Measurements from ENCODE around the gene RGPD3. TPM values are rescaled to one million over a fixed set of nuclear protein-coding genes. Genes with fewer than 3 reads are reported as not detected.

RGPD3 gene
- total RNA-seq, 2 donors from 2014 or later, result 0.26 TPM; not detected in 1

GRCh38 chr2:106359512-106359911 lies 108.7 kb downstream of the RGPD3 start:
- Histone ChIP-seq H3K27ac (no peak overlapping the region), H3K9me3 (no peaks in the 10 kb centered on the region), H3K4me3 (no peak overlapping the region), H3K4me1 (peaks cover 13% of the 10 kb centered on the region), H3K36me3 (replicated peaks in 1 of 2; ENCODE audit: insufficient read depth in 1 of 2, low read depth in 2 of 2) (no peaks in the 10 kb centered on the region), H3K27me3 (no peaks in the 10 kb centered on the region)
- TF ChIP-seq CTCF (IDR thresholded peaks at IDR 0.05), result no peak
- no peak for TF ChIP-seq POLR2A (IDR thresholded peaks at IDR 0.05)
- intact Hi-C loops (cut with DNase I), result no loop called here
- ATAC-seq, result no peak
- DNase-seq, result no peak
- 92 to 96% methylated on average over 6 to 7 of the region's 7 CpGs for WGBS, 2 donors

- Histone ChIP-seq H3K27ac (no peak overlapping the region), H3K4me1 (peaks cover 13% of the 10 kb centered on the region), H3K4me3 (no peak overlapping the region), H3K27me3 (no peaks in the 10 kb centered on the region), H3K9me3 (no peaks in the 10 kb centered on the region), H3K36me3 (replicated peaks in 1 of 2; ENCODE audit: insufficient read depth in 1 of 2, low read depth in 2 of 2) (no peaks in the 10 kb centered on the region)
- WGBS, 2 donors, result 31 to 47% methylated on average over 6 of the region's 6 CpGs
- DNase-seq (no peak), ATAC-seq (no peak)
- TF ChIP-seq CTCF (IDR thresholded peaks at IDR 0.05) (no peak), POLR2A (IDR thresholded peaks at IDR 0.05) (no peak)
- intact Hi-C loops (cut with DNase I), result no loop called here
Measured at GRCh38 chr2:106358521-106358920, 109.7 kb downstream of the RGPD3 start.

GRCh38 chr2:106358081-106358480 lies 110.1 kb downstream of the RGPD3 start:
- TF ChIP-seq CTCF (IDR thresholded peaks at IDR 0.05) (no peak), POLR2A (IDR thresholded peaks at IDR 0.05) (no peak)
- ATAC-seq, result no peak
- peaks cover 13% of the 10 kb centered on the region for H3K4me1 ChIP-seq
- H3K9me3 ChIP-seq, result no peaks in the 10 kb centered on the region
- H3K4me3 ChIP-seq, result no peak overlapping the region
- WGBS, 2 donors, result 83 to 88% methylated on average over 5 of the region's 5 CpGs
- H3K27ac ChIP-seq, result no peak overlapping the region
- intact Hi-C loops (cut with DNase I), result no loop called here
- DNase-seq, result no peak
- no peaks in the 10 kb centered on the region for H3K27me3 ChIP-seq
- no peaks in the 10 kb centered on the region for H3K36me3 ChIP-seq (replicated peaks in 1 of 2; ENCODE audit: insufficient read depth in 1 of 2, low read depth in 2 of 2)

- ATAC-seq, result peak; percentile 33
- Histone ChIP-seq H3K27ac (peak overlapping the region in 3 of 4 donors; percentile 4 to 26 (median 18)), H3K4me1 (peaks cover 13% of the 10 kb centered on the region), H3K36me3 (replicated peaks in 1 of 2; ENCODE audit: insufficient read depth in 1 of 2, low read depth in 2 of 2) (no peaks in the 10 kb centered on the region), H3K4me3 (no peak overlapping the region), H3K27me3 (no peaks in the 10 kb centered on the region), H3K9me3 (no peaks in the 10 kb centered on the region)
- no peak for TF ChIP-seq POLR2A (IDR thresholded peaks at IDR 0.05)
- TF ChIP-seq CTCF (IDR thresholded peaks at IDR 0.05), result no peak
- WGBS, 2 donors, result 23 to 26% methylated on average over 2 of the region's 2 CpGs
- intact Hi-C loops (cut with DNase I), result no loop called here
- DNase-seq, result no peak
Measured at GRCh38 chr2:106356291-106356690, 111.9 kb downstream of the RGPD3 start.

- ATAC-seq (no peak), DNase-seq (no peak)
- Histone ChIP-seq H3K9me3 (no peaks in the 10 kb centered on the region), H3K4me1 (peaks cover 13% of the 10 kb centered on the region), H3K27me3 (no peaks in the 10 kb centered on the region), H3K36me3 (replicated peaks in 1 of 2; ENCODE audit: insufficient read depth in 1 of 2, low read depth in 2 of 2) (no peaks in the 10 kb centered on the region), H3K4me3 (no peak overlapping the region), H3K27ac (no peak overlapping the region)
- intact Hi-C loops (cut with DNase I), result no loop called here
- WGBS, 2 donors, result 70 to 85% methylated on average over 5 of the region's 5 CpGs
- TF ChIP-seq POLR2A (IDR thresholded peaks at IDR 0.05) (no peak), CTCF (IDR thresholded peaks at IDR 0.05) (no peak)
Measured at GRCh38 chr2:106353676-106354075, 114.5 kb downstream of the RGPD3 start.

All from body of pancreas (tissue), 4 donors.